SK-N-SH treated with all-trans-retinoic acid at 6 μM for 48 hours (cell line): Measurements from ENCODE around the gene CAMTA2.

Experiments
- ATAC-seq: fragments of 200-7000 bp; cut with Tn5 transposase; 3 replicates; pipeline ENCODE4 v1.9.1; 2020; ENCODE audit warnings: mild to moderate bottlenecking, moderate library complexity
- ARNTL ChIP-seq: fragments of 450-650 bp; formaldehyde crosslinking; IDR thresholded peaks from 2 replicates; pipeline ENCODE4 v1.5.0; 2020; ENCODE audit warnings: low read depth, mild to moderate bottlenecking, moderate library complexity, borderline replicate concordance
- BACH2 ChIP-seq: fragments of 250-450 bp; sonication (Bioruptor Pico); IDR thresholded peaks from 2 replicates; pipeline ENCODE4 v1.9.0; 2021; ENCODE audit warnings: mild to moderate bottlenecking, borderline replicate concordance
- CREB5 ChIP-seq: fragments of 250-450 bp; sonication (Bioruptor Pico); IDR thresholded peaks from 2 replicates; pipeline ENCODE4 v1.5.1; 2020; ENCODE audit warnings: low read depth, mild to moderate bottlenecking, moderate library complexity
- CSDC2 ChIP-seq: fragments of 250-450 bp; sonication (Bioruptor Pico); IDR thresholded peaks from 2 replicates; pipeline ENCODE4 v1.5.0; 2020; ENCODE audit warnings: mild to moderate bottlenecking, moderate library complexity
- CSRNP3 ChIP-seq: fragments of 250-450 bp; sonication (Bioruptor Pico); IDR thresholded peaks from 2 replicates; pipeline ENCODE4 v1.5.1; 2021; ENCODE audit warnings: mild to moderate bottlenecking, moderate library complexity
- ESRRG ChIP-seq: fragments of 250-450 bp; sonication (Bioruptor Pico); IDR thresholded peaks from 2 replicates; pipeline ENCODE4 v1.6.1; 2021; ENCODE audit warnings: mild to moderate bottlenecking
- GLIS3 ChIP-seq: fragments of 250-450 bp; sonication (Bioruptor Pico); IDR thresholded peaks from 2 replicates; pipeline ENCODE4 v1.5.0; 2020; ENCODE audit warnings: mild to moderate bottlenecking, moderate library complexity
- ISL1 ChIP-seq: fragments of 250-450 bp; sonication (Bioruptor Pico); IDR thresholded peaks from 2 replicates; pipeline ENCODE4 v2.1.2; 2022; ENCODE audit warnings: mild to moderate bottlenecking, moderate library complexity
- OSR1 ChIP-seq: fragments of 250-450 bp; sonication (Bioruptor Pico); IDR thresholded peaks from 2 replicates; pipeline ENCODE4 v1.8.0; 2022; ENCODE audit warnings: moderate library complexity, mild to moderate bottlenecking, inconsistent platforms
- PATZ1 ChIP-seq: fragments of 250-450 bp; sonication (Bioruptor Pico); IDR thresholded peaks from 2 replicates; pipeline ENCODE4 v1.8.0; 2020; ENCODE audit warnings: mild to moderate bottlenecking, moderate library complexity, borderline replicate concordance
- POU6F1 ChIP-seq: fragments of 250-450 bp; sonication (Bioruptor Pico); IDR thresholded peaks from 2 replicates; pipeline ENCODE4 v1.8.0; 2021; ENCODE audit warnings: low read depth, mild to moderate bottlenecking, moderate library complexity, borderline replicate concordance
- PPARA ChIP-seq: fragments of 250-450 bp; sonication (Bioruptor Pico); IDR thresholded peaks from 2 replicates; pipeline ENCODE4 v1.5.0; 2020; ENCODE audit warnings: mild to moderate bottlenecking, borderline replicate concordance
- RARB ChIP-seq: fragments of 250-450 bp; sonication (Bioruptor Pico); IDR thresholded peaks from 2 replicates; pipeline ENCODE4 v1.8.0; 2021; ENCODE audit warnings: mild to moderate bottlenecking, moderate library complexity
- SNAI2 ChIP-seq: fragments of 250-450 bp; sonication (Bioruptor Pico); IDR thresholded peaks from 2 replicates; pipeline ENCODE4 v1.5.0; 2020; ENCODE audit warnings: mild to moderate bottlenecking, moderate library complexity
- TCF4 ChIP-seq: fragments of 250-450 bp; sonication (Bioruptor Pico); IDR thresholded peaks from 2 replicates; pipeline ENCODE4 v1.8.0; 2021; ENCODE audit warnings: mild to moderate bottlenecking, moderate library complexity, borderline replicate concordance
- TSHZ2 ChIP-seq: fragments of 250-450 bp; sonication (Bioruptor Pico); IDR thresholded peaks from 2 replicates; pipeline ENCODE4 v1.5.0; 2020; ENCODE audit warnings: mild to moderate bottlenecking, moderate library complexity
- ZFP3 ChIP-seq: fragments of 250-450 bp; sonication (Bioruptor Pico); IDR thresholded peaks from 2 replicates; pipeline ENCODE4 v1.5.0; 2020; ENCODE audit warnings: mild to moderate bottlenecking, moderate library complexity
- ZFP30 ChIP-seq: fragments of 450-650 bp; formaldehyde crosslinking; IDR thresholded peaks from 2 replicates; pipeline ENCODE4 v1.5.0; 2022; ENCODE audit warnings: mild to moderate bottlenecking, moderate library complexity
- ZNF565 ChIP-seq: fragments of 450-650 bp; formaldehyde crosslinking; conservative IDR thresholded peaks from 2 replicates; pipeline ENCODE4 v1.5.0; 2020; ENCODE audit warnings: low read depth, mild to moderate bottlenecking, moderate library complexity
- ZNF8 ChIP-seq: fragments of 450-650 bp; formaldehyde crosslinking; IDR thresholded peaks from 2 replicates; pipeline ENCODE4 v1.5.0; 2020; ENCODE audit warnings: mild to moderate bottlenecking, moderate library complexity

The CAMTA2 gene

GRCh38 chr17:5033352-5034015, 46.0 kb upstream of the CAMTA2 start (continued):
- TF ChIP-seq TSHZ2 (CRISPR knock-in tag) (no peak), ARNTL (CRISPR knock-in tag) (no peak), RARB (no peak), ZNF565 (CRISPR knock-in tag) (no peak), ISL1 (CRISPR knock-in tag) (no peak), GLIS3 (CRISPR knock-in tag) (no peak), OSR1 (CRISPR knock-in tag) (no peak)

GRCh38 chr17:5032865-5033264, 45.4 kb upstream of the CAMTA2 start:
- ATAC-seq: no peak
- TF ChIP-seq TSHZ2 (CRISPR knock-in tag): no peak
- no peak for TF ChIP-seq CREB5
- no peak for TF ChIP-seq ARNTL (CRISPR knock-in tag)
- no peak for TF ChIP-seq ESRRG (CRISPR knock-in tag)
- TF ChIP-seq SNAI2 (CRISPR knock-in tag): no peak
- no peak for TF ChIP-seq PPARA
- TF ChIP-seq PATZ1 (CRISPR knock-in tag): no peak
- no peak for TF ChIP-seq ZNF8 (CRISPR knock-in tag)
- TF ChIP-seq CSRNP3 (CRISPR knock-in tag): no peak
- no peak for TF ChIP-seq POU6F1 (CRISPR knock-in tag)
- TF ChIP-seq BACH2 (CRISPR knock-in tag): no peak
- no peak for TF ChIP-seq ZNF565 (CRISPR knock-in tag)
- no peak for TF ChIP-seq RARB
- no peak for TF ChIP-seq GLIS3 (CRISPR knock-in tag)
- TF ChIP-seq TCF4 (CRISPR knock-in tag): no peak
- no peak for TF ChIP-seq CSDC2 (CRISPR knock-in tag)
- no peak for TF ChIP-seq ZFP30 (CRISPR knock-in tag)
- TF ChIP-seq ZFP3 (CRISPR knock-in tag): no peak
